ENCODE data around the gene TGIF1. TPM values are rescaled to one million over a fixed set of nuclear protein-coding genes. Genes with fewer than 3 reads are reported as not detected.

TGIF1 gene
- total and polyA plus RNA-seq, 9 of the 15 experiments (the other 6 are each of a cell fraction or from before 2014, with no cell fraction given): 16.1 to 77.7 (median 44.6) TPM

GRCh38 chr18:3451989-3452749, 2.2 kb downstream of the TGIF1 start (continued):
- TF ChIP-seq HBP1 (CRISPR knock-in tag; IDR thresholded peaks at IDR 0.05) (no peak), NUFIP1 (IDR thresholded peaks at IDR 0.05; ENCODE audit: partially characterized antibody) (no peak), KDM4B (IDR thresholded peaks at IDR 0.05; ENCODE audit: borderline replicate concordance in 2 of 2, low read depth in 1 of 2) (peak in 1 of 2 experiments; percentile 36; a peak in 1 of 4 replicates), ZNF696 (CRISPR knock-in tag; conservative IDR thresholded peaks at IDR 0.05) (no peak), HSF4 (CRISPR knock-in tag; IDR thresholded peaks at IDR 0.05; ENCODE audit: borderline replicate concordance) (no peak), SRSF1 (IDR thresholded peaks at IDR 0.05; ENCODE audit: low read depth, low read length) (no peak), DNMT1 (IDR thresholded peaks at IDR 0.05) (no peak), NFE2L1 (tag; IDR thresholded peaks at IDR 0.05; ENCODE audit: borderline replicate concordance, low read depth) (no peak), RBM39 (optimal IDR thresholded peaks at IDR 0.05; ENCODE audit: low read depth, low read length) (no peak), TBL1XR1 (IDR thresholded peaks at IDR 0.05; ENCODE audit: low read length in 2 of 2) (peak in 1 of 2 experiments; percentile 27; a peak in 1 of 4 replicates), FOXK1 (CRISPR knock-in tag; IDR thresholded peaks at IDR 0.05; ENCODE audit: borderline replicate concordance) (no peak), ZC3H8 (IDR thresholded peaks at IDR 0.05) (no peak), CREBBP (IDR thresholded peaks at IDR 0.05; ENCODE audit: low read depth, low read length) (no peak), ZNF175 (CRISPR knock-in tag; IDR thresholded peaks at IDR 0.05; ENCODE audit: low read depth) (no peak), ZNF507 (tag; conservative IDR thresholded peaks at IDR 0.05) (no peak), POLR2A (conservative IDR thresholded peaks at IDR 0.05) (no peak), DDX20 (tag; IDR thresholded peaks at IDR 0.05; ENCODE audit: low read depth) (no peak), HLTF (IDR thresholded peaks at IDR 0.05) (no peak), ZNF311 (CRISPR knock-in tag; IDR thresholded peaks at IDR 0.05) (no peak), YBX1 (IDR thresholded peaks at IDR 0.05) (no peak), ZNF146 (CRISPR knock-in tag; IDR thresholded peaks at IDR 0.05; ENCODE audit: unreplicated experiment) (no peak), PCBP1 (IDR thresholded peaks at IDR 0.05; ENCODE audit: low read depth, low read length, poor library complexity, severe bottlenecking) (no peak), FOXM1 (IDR thresholded peaks at IDR 0.05; ENCODE audit: low read depth) (no peak), FOXM1 (CRISPR knock-in tag; IDR thresholded peaks at IDR 0.05; ENCODE audit: low read depth) (no peak), TRIM24 (IDR thresholded peaks at IDR 0.05) (no peak), GTF2B (IDR thresholded peaks at IDR 0.05; ENCODE audit: extremely low read depth, insufficient read length) (no peak), DLX4 (CRISPR knock-in tag; IDR thresholded peaks at IDR 0.05) (no peak)
- TF ChIP-seq, protein P1, sequence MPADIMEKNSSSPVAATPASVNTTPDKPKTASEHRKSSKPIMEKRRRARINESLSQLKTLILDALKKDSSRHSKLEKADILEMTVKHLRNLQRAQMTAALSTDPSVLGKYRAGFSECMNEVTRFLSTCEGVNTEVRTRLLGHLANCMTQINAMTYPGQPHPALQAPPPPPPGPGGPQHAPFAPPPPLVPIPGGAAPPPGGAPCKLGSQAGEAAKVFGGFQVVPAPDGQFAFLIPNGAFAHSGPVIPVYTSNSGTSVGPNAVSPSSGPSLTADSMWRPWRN (IDR thresholded peaks at IDR 0.05; ENCODE audit: low read depth): no peak

Measured in K562 (cell line).